CD14-positive monocyte (primary cell): ENCODE measurements around the gene FARP2. TPM values are rescaled to one million over a fixed set of nuclear protein-coding genes. Genes with fewer than 3 reads are reported as not detected.

Experiments
- DNase-seq, 3 donors: peaks; one replicate each; pipeline ENCODE4 v3.0.0-alpha.2; 2011 to 2022
- H2AFZ ChIP-seq: 2 replicates; pipeline ENCODE4 v1.6.0; 2012; ENCODE audit warnings: mild to moderate bottlenecking, low read depth, low read length, inconsistent platforms; ENCODE audit not compliant: insufficient read depth, poor library complexity, severe bottlenecking
- H3K27ac ChIP-seq, 2 donors: 1 replicate in 1 of 2; 2 replicates in 1 of 2; pipeline ENCODE4 v1.5.1; 2012 to 2013; ENCODE audit warnings: low read length in 2 of 2, control low read depth in 1 of 2, inconsistent platforms in 1 of 2, low read depth in 1 of 2, mild to moderate bottlenecking in 1 of 2
- H3K27me3 ChIP-seq, 2 donors: one replicate each; pipeline versions ENCODE4 v1.6.0 to v1.6.1; 2011 to 2013; ENCODE audit warnings: low read length in 2 of 2; ENCODE audit not compliant: control insufficient read depth in 2 of 2, insufficient read depth in 2 of 2
- H3K36me3 ChIP-seq, 2 donors: replicated peaks in 1 of 2; 1 replicate in 1 of 2; 2 replicates in 1 of 2; pipeline versions ENCODE4 v1.5.1 to v1.6.1; 2012 to 2013; ENCODE audit warnings: low read length in 2 of 2, control low read depth in 1 of 2, inconsistent platforms in 1 of 2, mild to moderate bottlenecking in 1 of 2; ENCODE audit not compliant: insufficient read depth in 2 of 2, control insufficient read depth in 1 of 2
- H3K4me1 ChIP-seq, 2 donors: 1 replicate in 1 of 2; 2 replicates in 1 of 2; pipeline versions ENCODE4 v1.5.1 to v1.6.1; 2012 to 2013; ENCODE audit warnings: low read length in 2 of 2, control low read depth in 1 of 2, inconsistent platforms in 1 of 2, mild to moderate bottlenecking in 1 of 2, moderate library complexity in 1 of 2; ENCODE audit not compliant: insufficient read depth in 2 of 2, control insufficient read depth in 1 of 2
- H3K4me2 ChIP-seq: replicated peaks from 2 replicates; pipeline ENCODE3; 2012; ENCODE audit warnings: low read length, moderate library complexity, mild to moderate bottlenecking; ENCODE audit not compliant: poor library complexity, severe bottlenecking; ENCODE audit errors: extremely low read depth
- H3K4me3 ChIP-seq, 3 experiments: fragments of 200-600 bp in 1 of 3; sonication (generic) in 1 of 3; replicated peaks in 1 of 3; 1 replicate in 2 of 3; 2 replicates in 1 of 3; pipeline ENCODE4 v1.5.1; 2011 to 2013; ENCODE audit warnings: low read length in 3 of 3, mild to moderate bottlenecking in 3 of 3, control low read depth in 2 of 3, low read depth in 2 of 3, inconsistent platforms in 1 of 3, moderate library complexity in 1 of 3
- H3K79me2 ChIP-seq: 2 replicates; pipeline ENCODE4 v1.6.0; 2012; ENCODE audit warnings: mild to moderate bottlenecking, control low read depth, inconsistent platforms, low read length, moderate library complexity; ENCODE audit not compliant: insufficient read depth
- H3K9ac ChIP-seq: 2 replicates; pipeline ENCODE4 v1.6.0; 2017; ENCODE audit warnings: low read length, mild to moderate bottlenecking; ENCODE audit not compliant: insufficient read depth, poor library complexity, severe bottlenecking
- H3K9me3 ChIP-seq, 2 donors: replicated peaks in 1 of 2; 1 replicate in 1 of 2; 2 replicates in 1 of 2; pipeline versions ENCODE4 v1.5.1 to v1.6.1; 2012 to 2013; ENCODE audit warnings: low read length in 2 of 2, control low read depth in 1 of 2; ENCODE audit not compliant: control insufficient read depth in 1 of 2, insufficient read depth in 1 of 2
- H4K20me1 ChIP-seq: 2 replicates; pipeline ENCODE4 v1.6.0; 2012; ENCODE audit warnings: mild to moderate bottlenecking, low read length, control low read depth, moderate library complexity; ENCODE audit not compliant: insufficient read depth
- H3K27ac Mint-ChIP-seq, 7 donors: one replicate each; pipeline ENCODE4 v1.8.0; 2020; ENCODE audit warnings: mild to moderate bottlenecking in 7 of 7, mixed read lengths in 7 of 7, moderate library complexity in 6 of 7, inconsistent platforms in 2 of 7
- H3K27me3 Mint-ChIP-seq, 3 donors: one replicate each; pipeline ENCODE4 v1.8.0; 2021 to 2022; ENCODE audit warnings: low read depth in 3 of 3, mild to moderate bottlenecking in 3 of 3, mixed read lengths in 3 of 3, moderate library complexity in 3 of 3, inconsistent platforms in 1 of 3
- H3K36me3 Mint-ChIP-seq, 2 donors: one replicate each; pipeline ENCODE4 v1.8.0; 2020; ENCODE audit warnings: mixed read lengths in 2 of 2, inconsistent platforms in 1 of 2, mild to moderate bottlenecking in 1 of 2
- H3K4me1 Mint-ChIP-seq: one replicate; pipeline ENCODE4 v1.8.0; 2020; ENCODE audit warnings: mild to moderate bottlenecking, mixed read lengths
- H3K4me3 Mint-ChIP-seq, 2 donors: one replicate each; pipeline ENCODE4 v1.8.0; 2020; ENCODE audit warnings: mild to moderate bottlenecking in 2 of 2, mixed read lengths in 2 of 2, moderate library complexity in 1 of 2
- H3K9me3 Mint-ChIP-seq, 7 donors: one replicate each; pipeline ENCODE4 v1.8.0; 2020 to 2022; ENCODE audit warnings: mixed read lengths in 7 of 7, mild to moderate bottlenecking in 6 of 7, moderate library complexity in 6 of 7, inconsistent platforms in 2 of 7
- CTCF ChIP-seq: fragments of 200-600 bp; IDR thresholded peaks from one replicate; pipeline ENCODE4 v1.8.0; 2022; ENCODE audit warnings: antibody characterized with exemption, mild to moderate bottlenecking
- whole genome bisulfite sequencing: methylation state at CpG from one replicate; pipeline ENCODE4 v1.1.5; 2013; ENCODE audit warnings: missing lambda C conversion rate; ENCODE audit not compliant: insufficient coverage; 5-methylcytosine and 5-hydroxymethylcytosine counted together
- intact Hi-C, 2 donors: fragments of 100-400 bp; cut with micrococcal nuclease; formaldehyde crosslinking; loops; one replicate each; pipeline versions ENCODE4 v1.15.0 to v1.15.1; 2023
- polyA plus RNA-seq, 3 donors: library from polyadenylated mRNA; depleted of rRNA in 1 of 3; unstranded in 2 of 3; stranded (reverse) in 1 of 3; fragments of 300-500 nt in 2 of 3; fragments of >200 nt in 1 of 3; fragmentation: Illumina TruSeq in 2 of 3; gene quantifications; 1 replicate in 2 of 3; 2 replicates in 1 of 3; pipeline ENCODE4 v1.2.3, GENCODE V29; 2012 to 2021

FARP2 gene
- polyA plus RNA-seq, 3 donors: 6.7 to 8.5 (median 7.3) TPM

GRCh38 chr2:241413929-241414580 lies 58.0 kb downstream of the FARP2 start:
- intact Hi-C loops: no loop called here
- peaks cover 0 to 4% (median 4%) of the 10 kb centered on the region in 3 donors for H3K27me3 Mint-ChIP-seq
- H3K27ac Mint-ChIP-seq: peak overlapping the region in 1 of 7 donors; percentile 9
- no peak overlapping the region for H3K4me2 ChIP-seq
- H3K4me3 Mint-ChIP-seq: no peak overlapping the region
- no peak for TF ChIP-seq CTCF
- peaks cover 66 to 82% of the 10 kb centered on the region in 2 donors for H3K36me3 Mint-ChIP-seq
- no peaks in the 10 kb centered on the region for H3K79me2 ChIP-seq
- no peak overlapping the region for H3K27ac ChIP-seq
- no peak overlapping the region for H2AFZ ChIP-seq
- peaks cover 21 to 75% of the 10 kb centered on the region in 2 donors for H3K36me3 ChIP-seq
- H3K9ac ChIP-seq: no peak overlapping the region
- no peaks in the 10 kb centered on the region for H4K20me1 ChIP-seq
- WGBS: 90% methylated on average over 5 of the region's 7 CpGs
- no peaks in the 10 kb centered on the region for H3K27me3 ChIP-seq
- H3K4me3 ChIP-seq: no peak overlapping the region
- DNase-seq: no peak
- no peaks in the 10 kb centered on the region for H3K9me3 ChIP-seq
- no peaks in the 10 kb centered on the region for H3K4me1 ChIP-seq
- H3K9me3 Mint-ChIP-seq: peaks cover 0 to 3% (median 0%) of the 10 kb centered on the region in 7 donors
- H3K4me1 Mint-ChIP-seq: no peaks in the 10 kb centered on the region

DNA sequence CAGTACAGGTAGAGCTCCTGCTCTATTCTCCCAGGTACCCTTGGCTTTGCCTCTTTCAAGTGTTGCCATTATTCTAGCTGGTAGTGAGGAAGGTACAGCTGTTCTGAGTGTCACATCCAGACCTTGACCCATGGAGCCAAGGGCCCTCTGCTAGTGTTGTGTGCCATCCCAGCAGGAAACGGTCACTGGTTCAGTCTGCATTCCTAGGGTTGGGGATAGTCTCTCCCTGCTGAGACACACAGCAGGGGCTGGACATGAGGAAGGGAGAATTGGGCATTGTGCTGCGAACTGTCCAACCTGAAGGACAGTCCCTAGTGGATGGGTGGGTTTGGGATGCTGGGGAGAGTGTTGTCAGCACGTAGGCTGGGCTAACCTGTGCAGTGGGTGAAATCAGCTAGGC lies 59.1 kb downstream of the FARP2 start:
- Mint-ChIP-seq H3K27me3 (peaks cover 0 to 4% (median 4%) of the 10 kb centered on the region in 3 donors), H3K36me3 (peaks cover 64 to 80% of the 10 kb centered on the region in 2 donors), H3K27ac (peak overlapping the region in 2 of 7 donors; percentile 6 to 30), H3K9me3 (peaks cover 0 to 3% (median 0%) of the 10 kb centered on the region in 7 donors), H3K4me1 (no peaks in the 10 kb centered on the region), H3K4me3 (no peak overlapping the region)
- peaks cover 21 to 73% of the 10 kb centered on the region in 2 donors for H3K36me3 ChIP-seq
- H3K4me2 ChIP-seq: no peak overlapping the region
- H3K79me2 ChIP-seq: no peaks in the 10 kb centered on the region
- 91% methylated on average over 3 of the region's 3 CpGs for WGBS
- DNase-seq: no peak
- H3K27ac ChIP-seq: no peak overlapping the region
- H3K9me3 ChIP-seq: no peaks in the 10 kb centered on the region
- no peak for TF ChIP-seq CTCF
- H2AFZ ChIP-seq: no peak overlapping the region
- intact Hi-C loops: no loop called here
- H4K20me1 ChIP-seq: no peaks in the 10 kb centered on the region
- H3K4me1 ChIP-seq: no peaks in the 10 kb centered on the region
- no peak overlapping the region for H3K4me3 ChIP-seq
- no peak overlapping the region for H3K9ac ChIP-seq
- no peaks in the 10 kb centered on the region for H3K27me3 ChIP-seq
